NCI-H524 treated with DMSO at 0.1 percent for 48 hours (cell line): ENCODE results near the gene TMEM248.
A peak's percentile ranks its signal among the peaks of the same experiment; 100 is the strongest.
"Not testable (repeated sequence)": the region's sequence is repeated elsewhere in the genome, so short reads cannot be mapped to it uniquely, and the experiment has no call there.

Source experiments
- DNase-seq: peaks from one replicate; lab custom pipeline; 2025; lab: John Stamatoyannopoulos, UW

Gene TMEM248

GRCh38 chr7:66908598-66908997 lies 12.4 kb upstream of the TMEM248 start:
- not testable (repeated sequence) for DNase-seq

- DNase-seq: no peak
These were observed 10.2 kb upstream of the TMEM248 start for GRCh38 chr7:66910789-66911188.

GRCh38 chr7:66911191-66911590 lies 9.8 kb upstream of the TMEM248 start:
- DNase-seq: not testable (repeated sequence)

- DNase-seq: no peak
These were observed 8.8 kb upstream of the TMEM248 start for GRCh38 chr7:66912195-66912594.

GRCh38 chr7:66913118-66914037 lies 7.6 kb upstream of the TMEM248 start:
- no peak for DNase-seq

GRCh38 chr7:66917904-66918303 lies 3.1 kb upstream of the TMEM248 start:
- not testable (repeated sequence) for DNase-seq

- no peak for DNase-seq
These were observed 1.7 kb upstream of the TMEM248 start for GRCh38 chr7:66919304-66919703.

GRCh38 chr7:66919704-66920103 lies 1.3 kb upstream of the TMEM248 start:
- DNase-seq: no peak

GRCh38 chr7:66920256-66920655 lies 769 bp upstream of the TMEM248 start:
- DNase-seq: no peak

GRCh38 chr7:66921396-66921917 lies 432 bp downstream of the TMEM248 start:
- no peak for DNase-seq

GRCh38 chr7:66921918-66922486 lies 977 bp downstream of the TMEM248 start:
- DNase-seq: no peak

- no peak for DNase-seq
These were observed 4.2 kb downstream of the TMEM248 start for GRCh38 chr7:66925255-66925654.

- DNase-seq: no peak
These were observed 6.4 kb downstream of the TMEM248 start for GRCh38 chr7:66927348-66927948.

GRCh38 chr7:66928388-66928787 lies 7.4 kb downstream of the TMEM248 start:
- no peak for DNase-seq

- no peak for DNase-seq
These were observed 8.1 kb downstream of the TMEM248 start for GRCh38 chr7:66929165-66929564.

- no peak for DNase-seq
These were observed 8.9 kb downstream of the TMEM248 start for GRCh38 chr7:66929935-66930334.

GRCh38 chr7:66930341-66930740 lies 9.3 kb downstream of the TMEM248 start:
- peak; percentile 52 for DNase-seq

- no peak for DNase-seq
These were observed 12.4 kb downstream of the TMEM248 start for GRCh38 chr7:66933469-66933868.

- no peak for DNase-seq
These were observed 16.9 kb downstream of the TMEM248 start for GRCh38 chr7:66937940-66938339.

- DNase-seq: no peak
These were observed 18.3 kb downstream of the TMEM248 start for GRCh38 chr7:66939325-66939724.

GRCh38 chr7:66946545-66946944 lies 25.5 kb downstream of the TMEM248 start:
- DNase-seq: no peak

GRCh38 chr7:66948480-66949109 lies 27.6 kb downstream of the TMEM248 start:
- no peak for DNase-seq
